Stimulated activated CD8-positive, alpha-beta memory T cell treated with anti-CD3 and anti-CD28 coated beads, Interleukin-2, amount 100 ng/mL, for 1 hour (primary cell): ENCODE data around the gene CSGALNACT2.
"Not testable (repeated sequence)": the region's sequence is repeated elsewhere in the genome, so short reads cannot be mapped to it uniquely, and the experiment has no call there.

Experiments
- DNase-seq, 2 donors: peaks; one replicate each; pipeline ENCODE4 v3.0.0-alpha.2; 2020; ENCODE audit warnings: low read depth in 2 of 2

Gene CSGALNACT2

GRCh38 chr10:43183764-43184163 is 45.5 kb downstream of the CSGALNACT2 start:
- DNase-seq = not testable (repeated sequence)

DNA sequence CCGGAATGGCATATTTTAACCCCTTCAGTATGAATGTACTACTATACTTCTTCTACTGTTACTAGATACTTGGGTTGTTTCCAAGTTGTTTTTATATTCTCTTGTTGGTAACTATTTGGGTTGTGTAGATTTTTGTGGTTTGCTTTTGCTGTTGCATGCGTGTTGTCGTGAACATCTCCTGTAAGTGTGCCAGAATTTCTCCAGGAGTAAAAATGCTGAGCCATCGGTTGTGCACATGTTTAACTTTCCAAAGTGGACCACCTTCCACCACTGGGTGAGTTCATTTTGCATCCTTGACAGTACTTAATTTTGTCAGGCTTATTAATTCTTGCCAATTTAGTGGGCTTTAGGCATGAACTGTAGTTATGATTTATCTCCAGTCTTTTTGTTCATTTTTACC is 47.9 kb downstream of the CSGALNACT2 start:
- no peak for DNase-seq

- DNase-seq = no peak
These were observed 49.0 kb downstream of the CSGALNACT2 start for GRCh38 chr10:43187213-43187612.

DNA sequence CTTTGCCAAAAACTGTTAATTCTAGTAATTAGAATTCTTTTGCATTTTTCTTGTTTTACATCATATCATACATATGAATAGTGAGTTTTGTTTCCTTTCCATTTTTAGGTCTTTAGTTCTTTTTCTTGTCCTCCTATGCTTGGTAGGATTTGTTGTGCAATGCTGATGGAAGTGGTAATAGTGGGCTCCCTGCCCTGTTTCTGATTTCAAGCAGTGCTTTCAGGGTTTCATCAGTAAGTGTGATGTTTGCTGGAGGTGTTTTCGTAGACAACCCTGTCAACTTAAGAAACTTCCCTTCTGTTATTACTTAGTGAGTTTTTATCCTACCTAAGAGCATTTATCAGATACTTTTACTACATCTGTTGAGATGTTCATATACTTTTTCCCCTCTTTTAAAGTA is 50.5 kb downstream of the CSGALNACT2 start:
- DNase-seq = no peak

DNA sequence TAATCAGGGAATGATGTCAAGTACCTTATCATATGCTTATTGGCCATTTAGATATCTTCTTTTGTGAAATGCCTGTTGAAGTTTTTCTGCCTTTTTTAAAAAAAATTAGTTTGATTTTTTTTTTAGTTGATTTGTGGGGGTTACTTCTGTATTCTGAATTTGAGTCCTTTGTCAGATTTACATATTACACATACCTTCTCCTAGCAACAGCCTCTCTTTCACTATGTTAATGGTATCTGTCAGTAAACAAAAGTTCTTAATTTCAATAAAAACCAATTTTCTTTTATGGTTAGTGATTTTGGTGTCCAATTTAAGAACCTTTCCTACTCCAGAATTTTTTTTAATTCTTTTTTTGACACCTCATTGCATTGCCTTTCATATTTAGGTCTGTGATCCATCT is 52.0 kb downstream of the CSGALNACT2 start:
- DNase-seq = no peak

- DNase-seq = no peak
These were observed 52.5 kb downstream of the CSGALNACT2 start for GRCh38 chr10:43190775-43191174.

DNA sequence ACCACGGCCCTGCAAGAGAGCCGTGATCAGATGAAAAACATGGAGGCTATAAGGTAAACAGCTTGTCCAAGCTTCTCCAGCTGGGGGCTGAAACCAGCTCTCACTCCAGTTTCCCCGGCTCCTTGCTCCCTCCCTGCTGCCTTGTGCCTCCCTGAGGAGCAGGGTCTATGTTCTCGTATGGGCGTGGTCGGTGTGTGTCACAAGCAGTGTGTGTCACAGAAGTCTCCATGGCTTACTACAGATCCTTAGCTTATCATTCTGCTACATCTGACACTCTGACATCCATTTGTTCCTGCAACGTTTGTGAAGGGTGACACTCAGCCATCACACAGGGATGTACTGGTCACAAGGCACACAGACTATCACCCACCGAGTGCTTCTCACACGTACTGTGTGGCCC is 54.6 kb downstream of the CSGALNACT2 start:
- DNase-seq = no peak

DNA sequence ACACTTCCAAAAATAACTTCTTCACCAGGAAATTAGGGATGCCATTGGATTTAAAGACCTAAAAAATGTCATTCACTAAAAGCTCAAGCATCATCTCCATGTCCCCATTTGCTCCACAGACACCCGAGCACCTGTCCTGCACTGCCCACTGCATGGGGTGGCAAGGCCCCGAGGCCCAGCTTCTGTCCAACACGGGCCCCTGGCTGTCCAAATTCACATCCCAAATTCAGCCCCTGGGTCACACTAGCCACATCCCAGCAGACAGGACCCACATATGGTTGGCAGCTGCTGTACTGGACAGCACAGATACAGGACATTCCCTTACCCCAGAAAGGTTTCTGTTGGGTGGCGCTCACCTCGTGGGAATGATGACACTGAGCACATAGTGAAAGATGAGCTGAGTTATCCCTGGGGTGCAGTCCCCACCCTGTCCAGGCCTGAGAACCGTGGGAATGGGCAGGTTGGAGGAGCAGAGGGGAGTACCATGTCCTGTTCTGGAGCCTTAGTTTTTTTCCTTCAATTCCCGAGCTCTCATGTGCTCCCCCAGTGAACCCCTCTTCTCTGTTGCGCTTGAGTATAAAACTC is 55.3 kb downstream of the CSGALNACT2 start:
- DNase-seq = no peak

- no peak for DNase-seq
These were observed 56.0 kb downstream of the CSGALNACT2 start for GRCh38 chr10:43194266-43194665.

GRCh38 chr10:43194859-43195258 is 56.6 kb downstream of the CSGALNACT2 start:
- DNase-seq = no peak

- DNase-seq = no peak
These were observed 57.3 kb downstream of the CSGALNACT2 start for GRCh38 chr10:43195557-43195956.

GRCh38 chr10:43196131-43196980 is 58.1 kb downstream of the CSGALNACT2 start:
- DNase-seq = no peak

DNA sequence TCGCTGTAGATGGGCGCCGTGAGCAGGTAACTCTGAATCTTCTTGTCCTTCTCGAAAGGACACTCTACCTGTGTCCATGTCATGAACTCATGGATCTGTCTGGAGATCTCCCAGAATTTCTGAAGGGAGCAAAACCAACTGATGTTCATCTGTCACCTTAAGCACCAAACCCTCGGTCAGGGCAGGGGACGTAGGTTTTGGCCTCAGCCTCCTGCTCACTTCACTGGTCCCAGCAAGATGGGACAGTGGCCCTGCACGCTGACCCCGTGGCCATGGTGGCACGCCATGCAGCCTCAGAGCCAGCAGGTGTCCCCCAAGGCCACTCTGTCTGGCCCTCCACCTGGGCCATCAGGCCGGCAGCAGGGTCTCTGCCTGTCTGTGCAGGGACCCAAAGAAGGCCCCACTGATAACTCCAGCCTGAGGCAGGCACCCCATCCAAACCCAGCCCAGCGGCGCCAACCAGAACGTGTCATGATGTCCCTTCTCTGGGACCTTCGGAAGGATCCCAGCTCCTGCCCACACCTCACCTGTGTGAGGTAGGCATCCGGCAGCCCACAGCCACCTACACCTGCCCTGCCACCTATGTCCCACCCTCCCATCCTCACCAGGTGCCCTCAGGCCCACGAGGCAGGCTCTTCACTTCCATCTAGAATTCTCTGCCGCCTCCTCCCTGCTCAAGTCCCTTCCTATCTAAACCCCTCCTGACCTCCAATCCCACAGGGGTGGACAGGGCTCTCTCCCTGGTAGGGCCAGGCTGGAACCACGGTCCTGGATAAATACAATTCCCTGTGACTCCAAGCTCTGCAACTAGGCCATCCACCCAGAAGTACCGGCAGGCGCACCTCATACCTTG is 59.0 kb downstream of the CSGALNACT2 start:
- no peak for DNase-seq

GRCh38 chr10:43197834-43198681 is 59.8 kb downstream of the CSGALNACT2 start:
- DNase-seq = no peak

- no peak for DNase-seq
These were observed 60.4 kb downstream of the CSGALNACT2 start for GRCh38 chr10:43198682-43199005.

DNA sequence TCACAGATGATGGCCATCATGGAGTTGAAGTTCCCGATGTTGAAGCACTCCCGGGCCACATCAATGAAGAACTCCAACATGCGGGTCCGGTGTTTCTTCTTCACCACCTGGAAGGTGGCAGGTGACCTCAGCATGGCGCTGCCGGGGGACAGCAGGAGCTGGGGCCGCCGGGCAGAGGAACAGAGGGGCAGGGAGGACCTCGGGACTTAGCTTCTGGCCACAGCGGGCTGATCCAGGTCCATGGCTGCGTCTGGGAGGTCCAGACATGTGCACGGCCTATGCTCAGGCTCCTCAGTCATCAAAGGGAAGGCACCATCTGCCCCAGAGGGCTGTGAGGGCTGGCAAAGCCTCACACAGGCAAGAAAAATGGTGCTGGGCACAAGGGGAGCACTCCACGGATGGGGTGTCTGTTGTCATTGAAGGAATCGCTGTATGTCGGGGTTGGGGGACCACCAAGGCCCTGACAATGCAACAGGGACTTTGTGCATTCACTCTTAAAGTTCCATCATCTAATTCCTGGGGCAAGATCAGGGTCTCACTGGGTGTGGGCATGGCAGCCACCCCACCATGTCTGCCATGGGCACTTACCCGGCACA is 60.9 kb downstream of the CSGALNACT2 start:
- no peak for DNase-seq

GRCh38 chr10:43199684-43200537 is 61.7 kb downstream of the CSGALNACT2 start:
- DNase-seq = no peak

GRCh38 chr10:43200538-43201390 is 62.5 kb downstream of the CSGALNACT2 start:
- DNase-seq = no peak

DNA sequence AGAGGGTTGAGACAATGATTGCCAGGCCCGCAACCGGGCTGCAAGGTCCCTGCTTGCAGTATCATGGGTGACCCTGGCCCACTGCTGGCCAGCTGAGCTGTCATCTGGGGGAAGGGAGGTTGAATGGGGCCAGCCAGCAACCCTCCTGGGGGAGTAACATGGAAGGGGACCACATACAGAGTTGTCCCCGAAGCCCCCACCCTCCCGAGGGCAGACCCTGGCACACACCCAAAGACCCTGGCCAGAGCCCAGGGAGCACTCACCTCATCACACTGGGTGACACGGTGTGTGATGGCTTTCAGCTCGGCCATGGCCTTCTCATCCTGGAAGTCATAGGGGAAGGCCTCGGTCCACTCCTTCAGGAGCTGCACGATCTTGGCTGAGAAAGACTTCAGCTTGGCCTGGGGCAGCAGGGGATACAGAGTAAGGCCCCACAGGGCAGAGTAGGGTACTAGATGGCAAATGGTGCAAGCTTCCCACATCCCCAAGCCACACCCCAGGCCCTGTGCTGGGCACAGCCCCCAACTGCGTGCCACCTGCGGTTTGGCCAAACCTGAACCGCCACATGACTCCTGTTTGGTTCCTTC is 63.4 kb downstream of the CSGALNACT2 start:
- no peak for DNase-seq
